IPS-11a (cell line): ENCODE measurements around the gene KRTAP2-2.
"Not testable (repeated sequence)": the region's sequence is repeated elsewhere in the genome, so short reads cannot be mapped to it uniquely, and the experiment has no call there.

Experiments used
- H3K4me3 ChIP-seq: one replicate; pipeline ENCODE4 v1.5.1; 2013; ENCODE audit warnings: low read depth, low read length, control low read depth

The KRTAP2-2 gene

DNA sequence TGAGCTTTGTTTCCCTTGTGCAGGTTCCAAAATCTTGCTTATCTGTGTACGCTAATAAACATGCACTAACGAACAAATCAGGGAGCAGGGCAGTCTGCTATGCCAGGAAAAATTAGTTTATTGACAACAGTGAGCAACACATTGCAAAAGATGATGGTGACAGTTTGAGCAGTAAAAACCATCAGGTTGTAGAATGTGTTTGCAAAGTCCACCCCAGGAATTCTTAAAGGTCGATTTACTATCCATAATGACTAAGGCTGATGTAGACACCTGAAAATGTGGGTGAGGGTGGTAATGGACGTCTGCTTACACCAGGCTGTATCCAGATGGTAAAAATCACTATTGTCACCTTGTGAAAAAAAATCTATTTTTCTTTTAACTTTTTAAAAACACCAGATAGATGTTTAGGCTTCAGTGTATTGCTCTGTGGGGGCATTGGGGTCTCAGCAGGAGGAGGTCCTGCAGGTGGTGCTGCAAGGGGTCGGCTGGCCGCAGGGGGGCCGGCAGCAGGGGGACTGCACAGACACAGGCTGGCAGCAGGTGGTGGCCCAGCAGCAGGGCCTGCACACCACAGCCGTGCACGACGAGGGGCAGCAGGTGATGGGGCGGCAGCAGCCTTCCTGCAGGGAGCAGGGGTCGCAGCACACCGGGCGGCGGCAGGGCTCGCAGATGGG is 10.1 kb upstream of the KRTAP2-2 start:
- H3K4me3 ChIP-seq, result not testable (repeated sequence)

DNA sequence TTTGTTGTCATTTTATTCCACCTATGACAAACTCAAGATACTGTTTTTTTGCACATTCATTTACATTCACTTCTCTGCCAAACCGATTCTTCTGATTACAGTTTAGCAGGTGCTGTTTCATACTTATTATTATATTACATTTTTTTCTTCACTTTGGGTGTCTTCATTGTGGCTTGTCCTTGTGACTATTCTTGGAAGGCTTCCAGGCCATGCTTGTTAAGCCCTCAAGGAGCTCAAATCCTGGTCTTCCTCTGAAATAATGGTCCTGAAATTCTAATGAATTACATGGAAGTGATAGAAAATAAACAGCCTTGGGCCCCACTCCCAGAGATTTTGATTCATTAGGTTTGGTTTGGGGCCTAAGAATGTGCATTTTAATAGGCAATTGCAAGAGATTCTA is 9.3 kb upstream of the KRTAP2-2 start:
- no peak overlapping the region for H3K4me3 ChIP-seq

DNA sequence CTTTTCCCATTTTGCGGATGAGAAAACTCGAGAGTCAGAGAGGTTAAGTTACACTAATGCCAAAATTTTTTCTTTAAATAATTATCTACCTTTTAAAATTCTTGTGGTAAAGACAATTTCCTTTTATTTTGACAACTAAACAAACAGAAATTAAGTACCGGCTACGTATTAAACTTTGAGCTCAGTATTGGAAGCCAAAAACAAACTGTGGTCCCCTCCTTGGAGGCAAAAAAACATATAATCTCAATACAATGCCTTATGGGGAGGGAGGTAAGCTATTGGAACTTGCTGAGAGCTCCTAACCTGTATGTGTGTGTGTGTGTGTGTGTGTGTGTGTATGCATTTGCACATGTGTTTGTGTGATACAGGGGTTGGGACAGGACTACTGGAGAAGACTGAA is 8.4 kb upstream of the KRTAP2-2 start:
- no peak overlapping the region for H3K4me3 ChIP-seq

DNA sequence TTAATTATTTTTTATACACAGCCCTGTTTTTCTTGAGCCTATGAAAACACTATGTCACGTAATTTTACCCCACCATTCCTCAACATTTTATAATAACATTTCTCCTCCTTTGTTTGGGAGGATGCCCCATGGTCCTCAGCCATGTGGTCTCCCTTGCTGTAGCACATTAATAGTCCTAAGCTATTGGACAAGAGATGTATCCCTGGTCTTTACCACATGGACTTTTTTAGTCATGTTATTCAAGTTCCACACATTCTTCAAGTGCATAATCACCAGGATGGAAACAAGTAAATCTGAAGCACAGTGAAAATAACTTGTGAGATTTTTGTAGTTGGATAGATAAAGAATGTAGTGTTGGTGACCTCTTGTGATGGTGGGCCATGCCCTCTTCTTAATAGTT is 6.9 kb upstream of the KRTAP2-2 start:
- no peak overlapping the region for H3K4me3 ChIP-seq

DNA sequence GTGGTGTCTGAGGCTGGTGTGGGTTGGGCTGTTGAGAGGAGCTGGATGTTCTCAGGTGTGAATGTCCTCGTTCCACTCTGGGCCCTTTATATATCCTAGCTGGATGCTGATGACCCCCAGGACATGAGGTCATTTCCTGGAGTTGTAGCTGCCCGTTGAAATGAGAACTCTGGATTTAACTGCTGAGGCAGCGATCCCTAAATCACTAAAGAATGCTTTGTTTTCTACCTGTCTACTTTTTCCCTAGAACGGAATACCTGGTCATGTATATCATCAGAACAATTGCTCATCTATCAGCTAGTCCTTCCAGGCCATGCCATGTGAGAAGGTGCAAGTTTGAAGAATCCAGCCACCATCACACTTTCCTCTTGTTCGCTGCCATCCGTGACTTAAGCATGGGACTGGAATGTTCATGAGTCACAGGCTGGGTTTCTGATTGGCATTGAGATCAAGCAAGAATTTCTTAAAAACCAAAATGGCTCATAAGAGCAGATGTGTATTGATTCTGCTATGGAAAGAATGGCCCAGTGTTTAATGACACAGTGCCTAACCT is 5.1 kb upstream of the KRTAP2-2 start, which contains the start of gene KRTAP2-3:
Gene KRTAP2-3, minus strand, starts transcription at position 63 of the 553 bp plus-strand sequence. CDS start 64 bp downstream, outside the sequence.
- H3K4me3 ChIP-seq, result no peak within 1 kb of the TSS

DNA sequence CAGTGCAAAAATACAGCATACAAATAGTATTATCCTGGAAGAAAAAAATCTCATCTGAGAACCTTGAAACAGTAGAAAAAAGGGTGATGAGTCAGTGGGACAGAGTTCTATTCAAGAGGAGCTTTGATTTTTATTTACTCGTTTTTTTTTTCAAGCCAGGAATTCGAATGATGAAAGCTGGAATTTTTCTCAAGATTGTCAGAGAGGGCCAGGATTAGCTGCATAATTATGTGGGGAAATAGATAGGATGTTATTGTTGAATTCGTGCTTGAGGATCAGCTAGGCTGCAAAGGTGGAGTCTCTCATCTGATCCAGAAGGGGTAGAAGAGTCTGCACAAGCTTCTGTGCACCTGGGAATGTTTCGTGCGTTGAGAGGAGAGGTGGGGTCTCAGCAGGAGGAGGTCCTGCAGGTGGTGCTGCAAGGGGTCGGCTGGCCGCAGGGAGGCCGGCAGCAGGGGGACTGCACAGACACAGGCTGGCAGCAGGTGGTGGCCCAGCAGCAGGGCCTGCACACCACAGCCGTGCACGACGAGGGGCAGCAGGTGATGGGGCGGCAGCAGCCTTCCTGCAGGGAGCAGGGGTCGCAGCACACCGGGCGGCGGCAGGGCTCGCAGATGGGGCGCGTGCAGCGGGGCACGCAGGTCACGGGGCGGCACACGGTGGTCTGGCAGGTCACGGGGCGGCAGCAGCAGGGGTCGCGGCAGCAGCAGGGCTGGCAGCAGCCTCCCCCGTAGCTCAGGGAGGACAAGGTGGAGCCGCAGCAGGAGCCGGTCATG is 4.4 kb upstream of the KRTAP2-2 start:
- H3K4me3 ChIP-seq, result not testable (repeated sequence)

DNA sequence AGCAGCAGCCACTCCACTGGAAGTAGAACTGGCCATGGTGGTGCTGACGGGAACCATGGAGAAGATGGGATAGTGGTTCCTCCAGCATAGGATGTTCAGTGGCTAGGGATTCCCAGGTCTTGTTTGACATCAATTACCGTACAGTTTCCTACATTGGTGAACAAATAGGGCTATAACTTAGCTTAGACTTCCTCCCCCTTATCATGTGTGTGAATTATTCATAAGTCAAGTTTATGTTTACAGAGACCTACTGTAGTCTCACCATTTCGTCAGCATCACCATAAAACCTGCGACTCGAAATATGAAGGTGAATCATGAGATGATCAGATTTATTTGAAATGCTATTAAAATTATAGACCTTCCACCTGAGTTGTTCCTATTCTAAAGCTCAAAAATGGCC is 3.7 kb upstream of the KRTAP2-2 start:
- H3K4me3 ChIP-seq, result no peak overlapping the region

DNA sequence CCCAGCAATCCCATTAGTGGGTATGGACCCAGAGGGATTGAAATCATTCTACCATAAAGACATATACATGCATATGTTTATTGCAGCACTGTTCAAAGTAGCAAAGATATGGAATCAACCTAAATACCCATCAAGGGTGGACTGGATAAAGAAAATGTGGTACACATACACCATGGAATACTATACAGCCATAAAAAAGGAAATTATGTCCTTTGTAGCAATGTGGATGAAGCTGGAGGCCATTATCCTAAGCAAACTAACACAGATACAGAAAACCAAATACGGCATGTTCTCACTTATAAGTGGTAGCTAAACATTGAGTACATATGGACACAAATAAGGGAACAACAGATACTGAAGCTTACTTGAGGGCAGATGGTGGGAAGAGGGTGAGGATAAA is 2.5 kb upstream of the KRTAP2-2 start:
- H3K4me3 ChIP-seq, result no peak overlapping the region

DNA sequence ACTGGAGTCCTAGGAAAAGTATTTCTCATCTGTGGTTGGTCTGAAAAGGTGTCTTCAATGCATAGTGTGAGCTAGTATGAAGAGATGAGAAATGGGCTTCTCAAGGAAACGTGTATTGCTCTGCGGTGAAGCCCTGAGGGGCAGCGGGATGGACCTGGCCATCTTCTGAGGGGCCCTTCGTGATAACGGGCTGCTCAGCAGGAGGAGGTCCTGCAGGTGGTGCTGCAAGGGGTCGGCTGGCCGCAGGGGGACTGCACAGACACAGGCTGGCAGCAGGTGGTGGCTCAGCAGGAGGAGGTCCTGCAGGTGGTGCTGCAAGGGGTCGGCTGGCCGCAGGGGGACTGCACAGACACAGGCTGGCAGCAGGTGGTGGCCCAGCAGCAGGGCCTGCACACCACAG is 474 bp downstream of the KRTAP2-2 start:
- not testable (repeated sequence) for H3K4me3 ChIP-seq

DNA sequence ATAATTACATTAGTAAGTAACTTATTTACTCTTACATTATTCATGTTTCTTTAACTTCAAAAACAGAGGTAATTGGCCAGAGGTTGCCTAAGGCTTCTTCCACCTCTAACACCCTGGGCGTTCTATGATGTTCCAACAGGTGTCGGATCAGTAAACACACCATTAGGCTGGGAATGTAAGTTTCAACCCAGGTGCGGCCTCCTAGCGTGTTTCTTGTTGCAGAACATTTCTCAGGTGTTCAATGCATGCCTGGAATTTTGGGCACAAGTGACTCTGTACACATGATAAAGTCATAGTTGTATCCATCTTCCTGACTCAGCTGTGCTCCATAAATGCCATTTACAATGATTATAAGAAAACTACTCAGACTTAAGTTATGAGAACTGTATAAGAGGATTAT is 1.0 kb downstream of the KRTAP2-2 start:
- no peak overlapping the region for H3K4me3 ChIP-seq

DNA sequence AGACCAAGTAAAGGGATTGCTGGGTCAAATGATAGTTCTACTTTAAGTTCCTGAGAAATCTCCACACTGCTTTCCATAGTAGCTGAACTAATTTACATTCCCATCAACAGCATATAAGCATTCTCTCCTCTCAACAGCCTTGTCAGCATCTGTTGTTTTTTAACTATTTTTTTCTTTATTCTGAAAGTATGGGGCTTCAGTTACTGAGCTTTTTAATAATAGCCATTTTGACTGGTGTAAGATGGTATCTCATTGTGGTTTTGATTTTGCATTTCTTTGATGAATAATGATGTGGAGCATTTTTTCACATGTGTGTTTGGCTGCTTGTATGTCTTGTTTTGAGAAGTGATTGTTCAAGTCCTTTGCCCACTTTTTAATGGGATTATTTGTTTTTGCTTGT is 2.5 kb downstream of the KRTAP2-2 start:
- no peak overlapping the region for H3K4me3 ChIP-seq

DNA sequence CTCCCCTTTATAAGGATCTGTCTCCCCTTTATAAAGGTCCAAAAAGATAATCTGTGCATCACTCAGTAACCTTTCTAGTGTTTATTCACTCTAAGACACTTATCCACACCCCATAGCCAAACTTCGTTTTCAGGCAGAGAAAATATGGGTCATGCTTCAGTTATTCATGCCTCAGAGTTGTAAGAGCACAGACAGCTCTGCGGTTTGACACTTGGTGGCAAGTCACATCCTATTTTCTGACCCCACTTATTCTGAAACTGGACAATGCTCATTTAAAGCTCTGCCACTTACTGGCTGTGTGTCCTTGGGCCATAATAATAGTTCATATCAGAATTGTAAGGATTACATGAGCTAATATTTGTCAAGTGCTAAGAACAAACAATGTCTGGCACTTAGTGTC is 5.9 kb downstream of the KRTAP2-2 start:
- no peak overlapping the region for H3K4me3 ChIP-seq

DNA sequence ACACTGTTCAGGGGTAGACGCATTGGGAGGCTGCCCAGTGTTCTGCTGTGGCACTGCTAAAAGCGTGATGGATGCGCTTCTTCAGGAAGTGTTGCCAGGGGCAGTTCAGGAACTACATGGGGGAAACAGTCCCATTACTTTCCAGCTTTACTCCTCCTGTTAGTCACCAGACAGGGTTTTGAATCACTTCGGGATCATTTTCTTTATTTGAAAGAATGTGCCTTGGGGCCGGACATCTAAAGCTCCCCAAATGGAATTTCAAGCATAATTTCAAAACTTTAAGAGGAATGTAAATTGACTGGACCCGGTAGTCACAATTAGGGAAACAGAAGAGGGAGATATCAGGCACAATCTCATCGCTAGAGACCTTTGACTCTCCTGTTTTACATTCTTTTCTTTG is 6.6 kb downstream of the KRTAP2-2 start:
- no peak overlapping the region for H3K4me3 ChIP-seq

DNA sequence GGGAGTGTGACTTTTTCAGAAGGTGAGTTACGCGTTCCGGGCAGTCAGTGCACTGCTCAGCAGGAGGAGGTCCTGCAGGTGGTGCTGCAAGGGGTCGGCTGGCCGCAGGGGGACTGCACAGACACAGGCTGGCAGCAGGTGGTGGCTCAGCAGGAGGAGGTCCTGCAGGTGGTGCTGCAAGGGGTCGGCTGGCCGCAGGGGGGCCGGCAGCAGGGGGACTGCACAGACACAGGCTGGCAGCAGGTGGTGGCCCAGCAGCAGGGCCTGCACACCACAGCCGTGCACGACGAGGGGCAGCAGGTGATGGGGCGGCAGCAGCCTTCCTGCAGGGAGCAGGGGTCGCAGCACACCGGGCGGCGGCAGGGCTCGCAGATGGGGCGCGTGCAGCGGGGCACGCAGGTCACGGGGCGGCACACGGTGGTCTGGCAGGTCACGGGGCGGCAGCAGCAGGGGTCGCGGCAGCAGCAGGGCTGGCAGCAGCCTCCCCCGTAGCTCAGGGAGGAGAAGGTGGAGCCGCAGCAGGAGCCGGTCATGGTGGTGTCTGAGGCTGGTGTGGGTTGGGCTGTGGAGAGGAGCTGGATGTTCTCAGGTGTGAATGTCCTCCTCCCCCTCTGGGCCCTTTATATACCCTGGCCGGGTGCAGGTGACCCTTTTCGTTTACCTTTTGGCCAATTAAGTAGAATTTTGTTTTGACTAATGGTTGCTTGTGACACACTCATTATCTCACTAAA is 8.1 kb downstream of the KRTAP2-2 start, which contains the start of gene KRTAP2-1:
Gene KRTAP2-1, minus strand, starts transcription at position 582 of the 731 bp plus-strand sequence. Its CDS starts 49 bp downstream, at position 533.
- H3K4me3 ChIP-seq, result not testable (repeated sequence)

DNA sequence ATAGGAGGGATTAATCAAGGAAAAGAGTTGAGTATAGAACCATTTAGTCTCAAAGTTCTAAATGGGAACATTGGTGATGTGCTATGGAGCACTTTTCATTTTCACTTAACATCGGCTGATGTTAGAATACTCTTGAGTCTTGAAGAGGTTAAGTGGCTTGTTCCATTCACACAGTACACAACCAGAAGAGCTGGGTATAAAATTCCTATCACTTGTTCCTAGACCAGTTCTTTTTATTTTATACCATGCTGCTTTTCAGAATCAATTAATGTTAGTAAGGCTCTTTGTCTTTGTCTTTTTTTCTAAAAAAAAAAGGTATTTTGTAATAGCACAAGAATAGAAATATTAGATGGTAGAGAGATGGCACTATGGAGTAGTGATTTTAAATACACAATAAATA is 12.1 kb downstream of the KRTAP2-2 start:
- H3K4me3 ChIP-seq, result no peak overlapping the region

DNA sequence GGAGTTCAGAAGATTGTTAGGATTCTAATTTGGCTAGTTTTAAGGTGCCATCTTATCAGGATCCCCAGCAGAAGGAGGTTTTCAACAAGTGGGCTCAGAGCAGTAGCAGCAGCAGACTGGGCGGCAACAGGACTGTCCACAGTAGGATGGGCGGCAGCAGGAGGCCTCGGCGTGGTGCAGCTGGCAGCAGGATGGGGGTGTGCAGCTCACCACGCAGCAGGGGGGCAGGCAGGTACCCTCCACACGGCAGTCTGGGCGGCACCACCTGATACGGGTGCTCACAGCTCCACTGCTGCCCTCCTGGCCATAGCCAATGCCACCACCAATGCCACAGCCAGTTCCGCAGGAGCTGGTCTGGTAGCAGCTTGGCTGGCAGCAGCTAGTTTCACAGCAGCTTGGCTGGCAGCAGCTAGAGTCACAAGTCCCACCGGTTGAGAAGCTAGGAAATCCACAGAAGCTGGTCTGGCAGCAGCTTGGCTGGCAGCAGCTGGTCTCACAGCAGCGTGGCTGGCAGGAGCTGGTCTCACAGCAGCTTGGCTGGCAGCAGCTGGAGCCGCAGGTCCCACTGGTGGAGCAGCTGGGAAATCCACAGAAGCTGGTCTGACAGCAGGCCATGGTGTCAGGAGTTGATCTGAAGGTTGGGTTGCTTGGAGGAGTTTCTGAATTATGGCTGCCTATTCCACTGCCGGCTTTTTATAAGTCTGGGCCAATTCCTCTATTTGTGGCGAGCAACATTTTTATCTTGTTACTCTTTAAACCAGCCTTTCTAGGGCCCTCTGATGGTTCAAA is 14.1 kb downstream of the KRTAP2-2 start, which contains the start of gene KRTAP1-1:
Gene KRTAP1-1, minus strand, starts transcription at position 668 of the 789 bp plus-strand sequence. Its CDS starts 53 bp downstream, at position 615.
- not testable (repeated sequence) for H3K4me3 ChIP-seq

DNA sequence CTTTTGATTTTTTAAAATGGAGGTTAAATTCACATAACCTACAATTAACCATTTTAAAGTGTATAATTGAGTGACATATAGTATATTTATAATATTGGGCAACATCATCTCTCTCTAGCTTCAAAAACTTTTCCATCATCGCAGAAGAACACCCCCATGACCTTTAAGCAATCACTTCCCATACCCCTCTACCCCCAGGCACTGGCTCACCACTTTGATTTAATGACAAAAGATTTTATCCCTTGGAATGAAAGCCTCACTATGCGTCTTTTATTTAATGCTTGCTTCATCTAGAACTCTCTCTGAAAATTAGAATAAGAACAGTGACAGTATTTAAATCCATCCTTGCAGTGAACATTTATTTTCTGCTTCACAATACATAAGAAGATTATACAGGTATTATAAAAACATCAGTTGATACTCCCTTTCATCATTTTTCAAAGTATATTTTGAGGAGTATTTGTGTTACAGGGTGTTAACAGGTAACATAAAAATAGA is 17.1 kb downstream of the KRTAP2-2 start:
- H3K4me3 ChIP-seq, result no peak overlapping the region

DNA sequence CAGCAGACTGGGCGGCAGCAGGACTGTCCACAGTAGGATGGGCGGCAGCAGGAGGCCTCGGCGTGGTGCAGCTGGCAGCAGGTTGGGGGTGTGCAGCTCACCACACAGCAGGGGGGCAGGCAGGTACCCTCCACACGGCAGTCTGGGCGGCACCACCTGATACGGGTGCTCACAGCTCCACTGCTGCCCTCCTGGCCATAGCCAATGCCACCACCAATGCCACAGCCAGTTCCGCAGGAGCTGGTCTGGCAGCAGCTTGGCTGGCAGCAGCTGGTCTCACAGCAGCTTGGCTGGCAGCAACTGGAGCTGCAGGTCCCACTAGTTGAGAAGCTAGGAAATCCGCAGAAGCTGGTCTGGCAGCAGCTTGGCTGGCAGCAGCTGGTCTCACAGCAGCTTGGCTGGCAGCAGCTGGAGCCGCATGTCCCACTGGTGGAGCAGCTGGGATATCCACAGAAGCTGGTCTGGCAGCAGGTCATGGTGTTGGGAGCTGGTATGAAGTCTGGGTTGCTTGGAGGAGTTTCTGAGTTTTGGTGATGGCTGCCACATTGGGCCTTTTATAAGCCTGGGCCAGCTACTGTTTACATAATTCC is 20.6 kb downstream of the KRTAP2-2 start, which contains the start of gene KRTAP1-3:
Gene KRTAP1-3, minus strand, starts transcription at position 529 of the 590 bp plus-strand sequence. Its CDS starts 53 bp downstream, at position 476.
- H3K4me3 ChIP-seq, result not testable (repeated sequence)

DNA sequence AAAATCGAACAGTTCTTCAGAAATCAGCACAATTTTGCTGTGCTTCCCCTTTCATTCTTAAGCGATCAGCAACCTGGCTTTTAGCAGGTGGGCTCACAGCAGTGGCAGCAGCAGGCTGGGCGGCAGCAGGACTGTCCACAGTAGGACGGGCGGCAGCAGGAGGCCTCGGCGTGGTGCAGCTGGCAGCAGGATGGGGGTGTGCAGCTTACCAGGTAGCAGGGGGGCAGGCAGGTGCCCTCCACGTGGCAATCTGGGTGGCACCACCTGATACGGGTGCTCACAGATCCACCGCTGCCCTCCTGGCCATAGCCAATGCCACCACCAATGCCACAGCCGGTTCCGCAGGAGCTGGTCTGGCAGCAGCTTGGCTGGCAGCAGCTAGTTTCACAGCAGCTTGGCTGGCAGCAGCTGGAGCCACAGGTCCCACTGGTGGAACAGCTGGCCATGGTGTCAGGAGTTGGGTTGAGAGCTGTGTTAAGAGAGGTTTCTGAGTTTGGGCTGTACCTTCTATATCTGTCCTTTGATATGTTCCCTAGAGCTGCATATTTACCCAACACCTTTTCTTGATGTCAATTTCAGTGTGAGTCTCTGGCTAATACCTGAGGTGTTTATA is 25.3 kb downstream of the KRTAP2-2 start, which contains the start of gene KRTAP1-4:
Gene KRTAP1-4, minus strand, starts transcription at position 563 of the 613 bp plus-strand sequence. Its CDS starts 117 bp downstream, at position 446.
- no peak within 1 kb of the TSS for H3K4me3 ChIP-seq
